Activated T-cell treated with anti-CD3 and anti-CD28 coated beads, Interleukin-2, amount 50 U/mL, for 1 hour (primary cell): ENCODE measurements around the gene FN3KRP.

Experiments
- DNase-seq: peaks from one replicate; pipeline ENCODE4 v3.0.0-alpha.2; 2020

FN3KRP gene

GRCh38 chr17:82716203-82717010 lies at the start of gene FN3KRP:
Gene FN3KRP, plus strand, starts transcription at chr17:82716706. Its CDS starts 50 bp downstream, at chr17:82716756.
- peak; percentile 83 for DNase-seq

GRCh38 chr17:82666931-82667667 lies 49.4 kb upstream of the FN3KRP start:
- no peak for DNase-seq

GRCh38 chr17:82667668-82668000 lies 48.9 kb upstream of the FN3KRP start:
- DNase-seq, result no peak

GRCh38 chr17:82668024-82668630 lies 48.4 kb upstream of the FN3KRP start:
- no peak for DNase-seq

- DNase-seq, result peak; percentile 36
Observed at GRCh38 chr17:82668631-82669099, 47.8 kb upstream of the FN3KRP start.

GRCh38 chr17:82670661-82671450 lies 45.6 kb upstream of the FN3KRP start:
- no peak for DNase-seq

- DNase-seq, result no peak
Observed at GRCh38 chr17:82674656-82675475, 41.6 kb upstream of the FN3KRP start.

GRCh38 chr17:82675476-82676245 lies 40.8 kb upstream of the FN3KRP start:
- DNase-seq, result no peak

- no peak for DNase-seq
Observed at GRCh38 chr17:82677353-82677925, 39.1 kb upstream of the FN3KRP start.

- no peak for DNase-seq
Observed at GRCh38 chr17:82678265-82678891, 38.1 kb upstream of the FN3KRP start.

GRCh38 chr17:82679586-82680465 lies 36.7 kb upstream of the FN3KRP start:
- DNase-seq, result no peak

- no peak for DNase-seq
Observed at GRCh38 chr17:82681547-82681946, 35.0 kb upstream of the FN3KRP start.

- no peak for DNase-seq
Observed at GRCh38 chr17:82683534-82683933, 33.0 kb upstream of the FN3KRP start.

GRCh38 chr17:82684228-82684841 lies 32.2 kb upstream of the FN3KRP start:
- DNase-seq, result no peak

GRCh38 chr17:82685291-82685690 lies 31.2 kb upstream of the FN3KRP start:
- no peak for DNase-seq

- DNase-seq, result no peak
Observed at GRCh38 chr17:82686366-82687324, 29.9 kb upstream of the FN3KRP start.

GRCh38 chr17:82687375-82687861 lies 29.1 kb upstream of the FN3KRP start:
- DNase-seq, result no peak
